ENCODE measurements around the gene TMEM123.

DNA sequence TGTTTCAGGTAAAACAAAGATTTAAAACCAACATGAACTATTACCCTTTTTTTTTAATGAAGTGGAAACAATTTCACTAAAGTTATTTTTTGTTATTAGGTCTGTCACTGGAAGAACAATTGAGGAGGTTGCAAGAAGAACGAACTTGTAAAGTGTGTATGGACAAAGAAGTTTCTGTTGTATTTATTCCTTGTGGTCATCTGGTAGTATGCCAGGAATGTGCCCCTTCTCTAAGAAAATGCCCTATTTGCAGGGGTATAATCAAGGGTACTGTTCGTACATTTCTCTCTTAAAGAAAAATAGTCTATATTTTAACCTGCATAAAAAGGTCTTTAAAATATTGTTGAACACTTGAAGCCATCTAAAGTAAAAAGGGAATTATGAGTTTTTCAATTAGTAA lies 74.7 kb downstream of the TMEM123 start:
- TF ChIP-seq, protein P1, sequence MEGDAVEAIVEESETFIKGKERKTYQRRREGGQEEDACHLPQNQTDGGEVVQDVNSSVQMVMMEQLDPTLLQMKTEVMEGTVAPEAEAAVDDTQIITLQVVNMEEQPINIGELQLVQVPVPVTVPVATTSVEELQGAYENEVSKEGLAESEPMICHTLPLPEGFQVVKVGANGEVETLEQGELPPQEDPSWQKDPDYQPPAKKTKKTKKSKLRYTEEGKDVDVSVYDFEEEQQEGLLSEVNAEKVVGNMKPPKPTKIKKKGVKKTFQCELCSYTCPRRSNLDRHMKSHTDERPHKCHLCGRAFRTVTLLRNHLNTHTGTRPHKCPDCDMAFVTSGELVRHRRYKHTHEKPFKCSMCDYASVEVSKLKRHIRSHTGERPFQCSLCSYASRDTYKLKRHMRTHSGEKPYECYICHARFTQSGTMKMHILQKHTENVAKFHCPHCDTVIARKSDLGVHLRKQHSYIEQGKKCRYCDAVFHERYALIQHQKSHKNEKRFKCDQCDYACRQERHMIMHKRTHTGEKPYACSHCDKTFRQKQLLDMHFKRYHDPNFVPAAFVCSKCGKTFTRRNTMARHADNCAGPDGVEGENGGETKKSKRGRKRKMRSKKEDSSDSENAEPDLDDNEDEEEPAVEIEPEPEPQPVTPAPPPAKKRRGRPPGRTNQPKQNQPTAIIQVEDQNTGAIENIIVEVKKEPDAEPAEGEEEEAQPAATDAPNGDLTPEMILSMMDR (conservative IDR thresholded peaks at IDR 0.05 in 1 of 2, IDR thresholded peaks at IDR 0.05 in 1 of 2; ENCODE audit: extremely low read depth in 1 of 2, insufficient read depth in 1 of 2, low read depth in 1 of 2, low read length in 2 of 2): no peak
- TF ChIP-seq EZH2 (IDR thresholded peaks at IDR 0.05; ENCODE audit: borderline replicate concordance, low read length): no peak

Measured in mammary epithelial cell (primary cell).